ENCODE data around the gene PCP2. TPM values are rescaled to one million over a fixed set of nuclear protein-coding genes. Genes with fewer than 3 reads are reported as not detected.

Gene PCP2
- polyA plus RNA-seq, 2 of the 4 experiments (the other 2 are of a cell fraction): 0.19 TPM; not detected in 1

DNA sequence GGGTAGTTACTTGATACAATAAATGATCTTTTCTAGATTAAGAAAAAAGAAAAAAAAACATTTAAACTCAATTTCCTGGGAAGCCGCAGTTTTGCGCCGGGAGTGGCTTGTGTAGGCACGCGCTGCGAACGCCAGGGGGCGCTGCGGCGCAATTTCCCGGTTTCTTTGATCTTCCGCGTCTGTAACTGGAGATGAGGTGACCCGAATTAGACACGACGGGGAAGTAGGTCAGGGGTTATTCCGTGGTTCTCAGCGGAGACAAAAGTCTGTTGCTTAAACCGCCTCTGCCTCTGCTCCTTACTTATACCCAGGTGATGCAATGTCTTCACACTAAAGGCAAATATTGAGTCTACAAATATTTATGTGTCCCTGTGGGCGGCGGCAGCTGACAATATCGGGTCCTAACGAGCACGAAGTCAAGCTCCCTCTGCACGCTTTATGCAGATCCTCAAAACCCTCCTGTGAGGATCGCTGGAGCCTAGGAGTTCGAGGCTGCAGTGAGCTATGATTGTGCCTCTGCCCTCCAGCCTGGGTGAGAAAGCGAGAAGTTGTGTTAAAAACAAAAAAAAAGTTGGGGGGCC, 18.6 kb upstream of the PCP2 start (continued):
- TF ChIP-seq MAZ (IDR thresholded peaks at IDR 0.05; ENCODE audit: borderline replicate concordance, low read depth, low read length) (no peak), BHLHE40 (IDR thresholded peaks at IDR 0.05; ENCODE audit: low read depth, low read length) (no peak), RAD21 (conservative IDR thresholded peaks at IDR 0.05 in 1 of 2, IDR thresholded peaks at IDR 0.05 in 1 of 2) (peak; percentile 44 to 59; a peak in 4 of 5 replicates), KDM1A (IDR thresholded peaks at IDR 0.05; ENCODE audit: low read depth) (no peak), JUN (IDR thresholded peaks at IDR 0.05) (0 out of 5 replicates have a peak, but pooled peaks of 1 of the 2 experiments have one; percentile 24)
- TF ChIP-seq, protein P1, sequence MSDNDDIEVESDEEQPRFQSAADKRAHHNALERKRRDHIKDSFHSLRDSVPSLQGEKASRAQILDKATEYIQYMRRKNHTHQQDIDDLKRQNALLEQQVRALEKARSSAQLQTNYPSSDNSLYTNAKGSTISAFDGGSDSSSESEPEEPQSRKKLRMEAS (IDR thresholded peaks at IDR 0.05): 0 out of 2 replicates have a peak, but pooled peaks have one; percentile 23

DNA sequence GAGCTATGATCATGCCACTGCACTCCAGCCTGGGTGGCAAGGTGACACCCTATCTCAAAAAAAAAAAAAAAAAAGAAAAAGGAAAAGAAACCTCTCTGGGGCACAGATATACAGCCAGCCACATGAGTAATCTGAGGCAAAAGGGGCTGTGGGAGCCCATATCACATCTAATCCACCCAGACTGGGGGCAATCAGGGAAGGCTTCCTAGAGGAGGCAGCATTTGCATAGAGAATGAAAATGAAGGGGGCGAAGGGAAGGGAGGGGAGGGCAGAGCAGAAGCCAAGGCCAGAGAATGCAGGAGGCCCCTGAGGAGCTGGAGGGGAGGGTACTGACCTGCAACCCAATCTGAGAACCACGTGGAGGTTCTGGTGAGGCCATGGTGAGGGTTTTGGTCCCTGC, 16.6 kb upstream of the PCP2 start:
- FAIRE-seq: no peak
- CTCF ChIA-PET: interaction anchor here (0.7 kb wide), 1 partner anchor 30 kb away, joined by 4 read pairs; the partner anchor contains the start of gene TRAPPC5
- WGBS (ENCODE audit: missing lambda C conversion rate): 84% methylated on average over 2 of the region's 2 CpGs

DNA sequence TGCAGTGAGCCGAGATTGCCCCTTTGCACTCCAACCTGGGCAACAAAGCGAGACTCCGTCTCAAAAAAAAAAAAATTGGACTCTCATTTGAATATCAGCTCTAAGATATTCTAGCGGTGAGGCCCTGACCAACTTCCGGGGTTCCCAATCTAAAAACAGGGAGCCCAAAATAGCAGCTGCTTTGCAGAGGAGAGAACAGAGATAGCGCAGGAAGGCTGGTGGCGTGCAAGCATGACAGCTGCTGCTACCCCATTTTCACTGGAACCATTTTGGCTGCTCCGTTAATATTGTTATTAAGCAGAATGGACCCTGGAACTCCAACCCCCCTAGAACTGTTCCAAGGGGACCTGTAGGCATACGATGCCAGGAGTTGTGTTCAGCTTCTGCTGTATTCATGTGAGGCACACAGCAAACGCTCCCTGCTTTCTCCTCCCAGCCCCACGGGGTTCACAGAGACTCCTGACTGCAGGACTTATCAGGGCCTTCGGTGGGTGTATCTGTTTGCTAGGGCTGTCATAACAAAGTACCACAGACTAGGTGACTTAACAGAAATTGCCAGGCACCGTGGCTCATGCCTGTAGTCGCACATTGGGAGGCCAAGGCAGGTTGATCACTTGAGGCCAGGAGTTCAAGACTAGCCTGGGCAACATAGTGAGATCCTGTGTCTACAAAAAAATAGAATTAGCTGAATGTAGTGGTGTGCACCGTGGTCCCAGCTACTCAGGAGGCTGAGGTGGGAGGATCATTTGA, 14.9 kb upstream of the PCP2 start:
- no peak for DNase-seq (ENCODE audit: low read depth in 1 of 2, low spot score in 1 of 2)
- ATAC-seq: no peak
- Histone ChIP-seq H3K4me2 (no peak overlapping the region), H3K27ac (no peak overlapping the region), H3K9me3 (no peaks in the 10 kb centered on the region), H3K4me1 (no peaks in the 10 kb centered on the region), H3K4me3 (no peak overlapping the region)
- CTCF ChIA-PET: interaction anchor here (0.9 to 1.8 kb wide), 3 partner anchors 25 to 32 kb away, joined by 3 to 5 read pairs (median 5); partner anchors contain the start of gene TRAPPC5
- TF ChIP-seq HOXB13 (CRISPR knock-in tag; IDR thresholded peaks at IDR 0.05; ENCODE audit: low read depth): no peak
- 88% methylated on average over 12 of the region's 15 CpGs for WGBS (ENCODE audit: missing lambda C conversion rate)
- POLR2A ChIA-PET: no interaction called here
- no peak for FAIRE-seq

More for the DNA sequence above, 16.6 kb upstream of the PCP2 start:
- H3K9me3 ChIP-seq: no peaks in the 10 kb centered on the region
- TF ChIP-seq, protein P2, sequence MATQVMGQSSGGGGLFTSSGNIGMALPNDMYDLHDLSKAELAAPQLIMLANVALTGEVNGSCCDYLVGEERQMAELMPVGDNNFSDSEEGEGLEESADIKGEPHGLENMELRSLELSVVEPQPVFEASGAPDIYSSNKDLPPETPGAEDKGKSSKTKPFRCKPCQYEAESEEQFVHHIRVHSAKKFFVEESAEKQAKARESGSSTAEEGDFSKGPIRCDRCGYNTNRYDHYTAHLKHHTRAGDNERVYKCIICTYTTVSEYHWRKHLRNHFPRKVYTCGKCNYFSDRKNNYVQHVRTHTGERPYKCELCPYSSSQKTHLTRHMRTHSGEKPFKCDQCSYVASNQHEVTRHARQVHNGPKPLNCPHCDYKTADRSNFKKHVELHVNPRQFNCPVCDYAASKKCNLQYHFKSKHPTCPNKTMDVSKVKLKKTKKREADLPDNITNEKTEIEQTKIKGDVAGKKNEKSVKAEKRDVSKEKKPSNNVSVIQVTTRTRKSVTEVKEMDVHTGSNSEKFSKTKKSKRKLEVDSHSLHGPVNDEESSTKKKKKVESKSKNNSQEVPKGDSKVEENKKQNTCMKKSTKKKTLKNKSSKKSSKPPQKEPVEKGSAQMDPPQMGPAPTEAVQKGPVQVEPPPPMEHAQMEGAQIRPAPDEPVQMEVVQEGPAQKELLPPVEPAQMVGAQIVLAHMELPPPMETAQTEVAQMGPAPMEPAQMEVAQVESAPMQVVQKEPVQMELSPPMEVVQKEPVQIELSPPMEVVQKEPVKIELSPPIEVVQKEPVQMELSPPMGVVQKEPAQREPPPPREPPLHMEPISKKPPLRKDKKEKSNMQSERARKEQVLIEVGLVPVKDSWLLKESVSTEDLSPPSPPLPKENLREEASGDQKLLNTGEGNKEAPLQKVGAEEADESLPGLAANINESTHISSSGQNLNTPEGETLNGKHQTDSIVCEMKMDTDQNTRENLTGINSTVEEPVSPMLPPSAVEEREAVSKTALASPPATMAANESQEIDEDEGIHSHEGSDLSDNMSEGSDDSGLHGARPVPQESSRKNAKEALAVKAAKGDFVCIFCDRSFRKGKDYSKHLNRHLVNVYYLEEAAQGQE (IDR thresholded peaks at IDR 0.05): no peak
- peak; percentile 85 for TF ChIP-seq ZFP36 (IDR thresholded peaks at IDR 0.05; ENCODE audit: borderline replicate concordance, partially characterized antibody)
- H3K27ac ChIP-seq: no peak overlapping the region
- POLR2A ChIA-PET: no interaction called here
- DNase-seq (ENCODE audit: low read depth in 1 of 2, low spot score in 1 of 2): no peak
- H3K4me3 ChIP-seq: no peak overlapping the region
- H3K4me1 ChIP-seq: no peaks in the 10 kb centered on the region
- no peak for ATAC-seq
- H3K4me2 ChIP-seq: no peak overlapping the region

DNA sequence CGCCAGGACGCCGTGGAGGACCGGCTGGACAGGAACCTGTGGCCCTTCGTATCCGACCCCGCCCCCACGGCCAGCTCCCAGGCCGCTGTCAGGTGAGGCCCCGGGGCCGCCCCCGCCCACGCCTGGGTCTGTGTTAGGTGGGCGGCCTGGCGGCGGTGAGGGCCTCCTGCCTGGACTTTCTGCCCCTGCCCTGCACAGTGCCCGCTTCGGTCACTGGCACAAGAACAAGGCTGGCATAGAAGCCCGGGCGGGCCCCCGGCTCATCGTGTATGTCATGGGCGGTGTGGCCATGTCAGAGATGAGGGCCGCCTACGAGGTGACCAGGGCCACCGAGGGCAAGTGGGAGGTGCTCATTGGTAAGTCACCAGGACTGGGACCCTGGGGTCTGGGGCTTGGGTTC, 13.6 kb upstream of the PCP2 start:
- ATAC-seq (no peak), DNase-seq (ENCODE audit: low read depth in 1 of 2, low spot score in 1 of 2) (no peak), FAIRE-seq (no peak)
- Histone ChIP-seq H3K27ac (no peak overlapping the region), H3K9me3 (no peaks in the 10 kb centered on the region), H3K4me1 (no peaks in the 10 kb centered on the region), H3K4me2 (no peak overlapping the region), H3K4me3 (no peak overlapping the region)
- POLR2A ChIA-PET: no interaction called here
- 90% methylated on average over 2 of the region's 26 CpGs for WGBS (ENCODE audit: missing lambda C conversion rate)
- no peak for TF ChIP-seq NR3C1 (IDR thresholded peaks at IDR 0.05)
- TF ChIP-seq EHF (CRISPR knock-in tag; IDR thresholded peaks at IDR 0.05): no peak
- no peak for TF ChIP-seq FOSB (CRISPR knock-in tag; IDR thresholded peaks at IDR 0.05)
- TF ChIP-seq JUNB (IDR thresholded peaks at IDR 0.05): no peak
- no peak for TF ChIP-seq ZNF302 (CRISPR knock-in tag; IDR thresholded peaks at IDR 0.05)
- no peak for TF ChIP-seq TP53 (CRISPR knock-in tag; IDR thresholded peaks at IDR 0.05)
- TF ChIP-seq, protein P3, sequence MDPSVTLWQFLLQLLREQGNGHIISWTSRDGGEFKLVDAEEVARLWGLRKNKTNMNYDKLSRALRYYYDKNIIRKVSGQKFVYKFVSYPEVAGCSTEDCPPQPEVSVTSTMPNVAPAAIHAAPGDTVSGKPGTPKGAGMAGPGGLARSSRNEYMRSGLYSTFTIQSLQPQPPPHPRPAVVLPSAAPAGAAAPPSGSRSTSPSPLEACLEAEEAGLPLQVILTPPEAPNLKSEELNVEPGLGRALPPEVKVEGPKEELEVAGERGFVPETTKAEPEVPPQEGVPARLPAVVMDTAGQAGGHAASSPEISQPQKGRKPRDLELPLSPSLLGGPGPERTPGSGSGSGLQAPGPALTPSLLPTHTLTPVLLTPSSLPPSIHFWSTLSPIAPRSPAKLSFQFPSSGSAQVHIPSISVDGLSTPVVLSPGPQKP (IDR thresholded peaks at IDR 0.05; ENCODE audit: low read depth, low read length): no peak
- TF ChIP-seq, protein P4, sequence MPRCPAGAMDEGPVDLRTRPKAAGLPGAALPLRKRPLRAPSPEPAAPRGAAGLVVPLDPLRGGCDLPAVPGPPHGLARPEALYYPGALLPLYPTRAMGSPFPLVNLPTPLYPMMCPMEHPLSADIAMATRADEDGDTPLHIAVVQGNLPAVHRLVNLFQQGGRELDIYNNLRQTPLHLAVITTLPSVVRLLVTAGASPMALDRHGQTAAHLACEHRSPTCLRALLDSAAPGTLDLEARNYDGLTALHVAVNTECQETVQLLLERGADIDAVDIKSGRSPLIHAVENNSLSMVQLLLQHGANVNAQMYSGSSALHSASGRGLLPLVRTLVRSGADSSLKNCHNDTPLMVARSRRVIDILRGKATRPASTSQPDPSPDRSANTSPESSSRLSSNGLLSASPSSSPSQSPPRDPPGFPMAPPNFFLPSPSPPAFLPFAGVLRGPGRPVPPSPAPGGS (IDR thresholded peaks at IDR 0.05): no peak
- TF ChIP-seq, protein P1 (IDR thresholded peaks at IDR 0.05): no peak
- TF ChIP-seq RFX5 (IDR thresholded peaks at IDR 0.05): no peak
- no peak for TF ChIP-seq ESRRA (IDR thresholded peaks at IDR 0.05; ENCODE audit: borderline replicate concordance, low read length)
- CTCF ChIA-PET: interaction anchor here (1.0 kb wide), 1 partner anchor 10 kb away, joined by 3 read pairs; no protein-coding TSS in a partner anchor

All from A549 (cell line).